B cell (primary cell): ENCODE measurements around the gene OGG1. TPM values are rescaled to one million over a fixed set of nuclear protein-coding genes. Genes with fewer than 3 reads are reported as not detected.

Experiments used
- ATAC-seq: fragments of 200-7000 bp; cut with Tn5 transposase; one replicate; pipeline ENCODE4 v1.10.0; 2021; ENCODE audit warnings: low read depth, mild to moderate bottlenecking, moderate number of reproducible peaks, moderate library complexity
- CTCF ChIA-PET: fragments of 350-600 bp; sonication (Branson Sonifier 250); formaldehyde crosslinking; loops from one replicate; lab custom pipeline; 2021; ENCODE audit warnings: antibody characterized with exemption, inconsistent platforms; lab: Charles Lee
- POLR2A ChIA-PET: fragments of 350-600 bp; sonication (Branson Sonifier 250); formaldehyde crosslinking; loops from one replicate; lab custom pipeline; 2021; ENCODE audit warnings: antibody characterized with exemption; lab: Charles Lee
- DNase-seq: peaks from one replicate; pipeline ENCODE4 v3.0.0; 2013
- H2AFZ ChIP-seq: 2 replicates; pipeline ENCODE4 v1.6.1; 2012; ENCODE audit warnings: mild to moderate bottlenecking, low read depth, low read length; ENCODE audit not compliant: insufficient read depth, poor library complexity, severe bottlenecking
- H3K27ac ChIP-seq, 2 donors: 1 replicate in 1 of 2; 2 replicates in 1 of 2; pipeline ENCODE4 v1.5.1; 2012 to 2013; ENCODE audit warnings: low read length in 2 of 2, mild to moderate bottlenecking in 2 of 2, moderate library complexity in 1 of 2
- H3K27me3 ChIP-seq, 4 experiments: fragments of 200-600 bp in 1 of 4; sonication (generic) in 1 of 4; replicated peaks in 1 of 4; 1 replicate in 2 of 4; 2 replicates in 2 of 4; pipeline versions ENCODE4 v1.6.1 to v1.7.0; 2013 to 2016; ENCODE audit warnings: low read length in 3 of 4, mild to moderate bottlenecking in 2 of 4, mixed read lengths in 1 of 4, moderate library complexity in 1 of 4; ENCODE audit not compliant: insufficient read depth in 4 of 4, control insufficient read depth in 3 of 4; ENCODE audit errors: control extremely low read depth in 1 of 4
- H3K36me3 ChIP-seq, 2 experiments: replicated peaks in 1 of 2; 1 replicate in 1 of 2; 2 replicates in 1 of 2; pipeline versions ENCODE4 v1.6.1 to v1.7.1; 2013; ENCODE audit warnings: low read length in 1 of 2; ENCODE audit not compliant: insufficient read depth in 2 of 2, control insufficient read depth in 1 of 2; ENCODE audit errors: control extremely low read depth in 1 of 2, extremely low read depth in 1 of 2
- H3K4me1 ChIP-seq, 2 donors: fragments of 200-600 bp in 1 of 2; sonication (generic) in 1 of 2; 1 replicate in 1 of 2; 2 replicates in 1 of 2; pipeline versions ENCODE4 v1.5.1 to v1.6.1; 2013 to 2017; ENCODE audit warnings: low read length in 2 of 2; ENCODE audit not compliant: control insufficient read depth in 2 of 2, insufficient read depth in 2 of 2
- H3K4me2 ChIP-seq: replicated peaks from 2 replicates; pipeline ENCODE3; 2012; ENCODE audit warnings: mild to moderate bottlenecking, low read depth, low read length; ENCODE audit not compliant: poor library complexity, severe bottlenecking
- H3K4me3 ChIP-seq, 5 experiments: fragments of 200-600 bp in 1 of 5; sonication (generic) in 1 of 5; 1 replicate in 3 of 5; 2 replicates in 2 of 5; pipeline versions ENCODE4 v1.5.1 to v1.7.0; 2011 to 2016; ENCODE audit warnings: low read length in 4 of 5, mild to moderate bottlenecking in 4 of 5, low read depth in 2 of 5, control low read depth in 1 of 5, moderate library complexity in 1 of 5; ENCODE audit not compliant: insufficient read depth in 1 of 5; ENCODE audit errors: control extremely low read depth in 1 of 5, extremely low read depth in 1 of 5
- H3K79me2 ChIP-seq: fragments of 200-600 bp; sonication (generic); one replicate; pipeline ENCODE4 v1.6.0; 2016; ENCODE audit warnings: low read length; ENCODE audit not compliant: control insufficient read depth, insufficient read depth
- H3K9ac ChIP-seq: fragments of 200-600 bp; sonication (generic); 2 replicates; pipeline ENCODE4 v1.6.1; 2017; ENCODE audit warnings: mild to moderate bottlenecking, low read length, moderate library complexity
- H3K9me3 ChIP-seq, 3 donors: one replicate each; pipeline versions ENCODE4 v1.6.1 to v1.7.1; 2013; ENCODE audit warnings: low read length in 2 of 3; ENCODE audit not compliant: control insufficient read depth in 2 of 3, insufficient read depth in 1 of 3; ENCODE audit errors: control extremely low read depth in 1 of 3
- H4K20me1 ChIP-seq: 2 replicates; pipeline ENCODE4 v1.6.0; 2012; ENCODE audit warnings: mild to moderate bottlenecking, low read length; ENCODE audit not compliant: insufficient read depth, control insufficient read depth, poor library complexity, severe bottlenecking
- H3K27ac Mint-ChIP-seq: one replicate; pipeline ENCODE4 v1.8.0; 2021; ENCODE audit warnings: mixed read lengths
- H3K27me3 Mint-ChIP-seq: one replicate; pipeline ENCODE4 v1.8.0; 2021; ENCODE audit warnings: mixed read lengths
- H3K4me1 Mint-ChIP-seq: one replicate; pipeline ENCODE4 v1.8.0; 2021; ENCODE audit warnings: mixed read lengths
- H3K4me3 Mint-ChIP-seq: one replicate; pipeline ENCODE4 v1.8.0; 2021; ENCODE audit warnings: mixed read lengths
- H3K9me3 Mint-ChIP-seq: one replicate; pipeline ENCODE4 v1.8.0; 2022; ENCODE audit warnings: mixed read lengths; ENCODE audit not compliant: insufficient read depth
- CTCF ChIP-seq: fragments of 200-600 bp; IDR thresholded peaks from one replicate; pipeline ENCODE4 v1.8.0; 2022; ENCODE audit warnings: antibody characterized with exemption, mild to moderate bottlenecking
- EZH2 ChIP-seq: IDR thresholded peaks from 2 replicates; pipeline ENCODE4 v1.6.1; 2012; ENCODE audit warnings: borderline replicate concordance, low read depth, mild to moderate bottlenecking, moderate library complexity, low read length; ENCODE audit not compliant: insufficient read depth, poor library complexity, severe bottlenecking
- WGBS: methylation state at CpG from one replicate; pipeline ENCODE4 v1.1.5; 2013; ENCODE audit warnings: missing lambda C conversion rate; ENCODE audit not compliant: insufficient coverage; 5-methylcytosine and 5-hydroxymethylcytosine counted together
- intact Hi-C: fragments of 100-400 bp; cut with micrococcal nuclease; formaldehyde crosslinking; loops from one replicate; pipeline ENCODE4 v1.10.0; 2022
- polyA plus RNA-seq: library from polyadenylated mRNA; depleted of rRNA; stranded (reverse); fragments of >200 nt; gene quantifications from 2 replicates; pipeline ENCODE4 v1.2.3, GENCODE V29; 2012
- total RNA-seq, 2 donors: library from RNA; stranded (reverse); fragments of 120-200 nt in 1 of 2; gene quantifications; 1 replicate in 1 of 2; 2 replicates in 1 of 2; pipeline versions ENCODE4 v1.2.3 to v1.2.4, GENCODE V29; 2013 to 2022

Gene OGG1
- total and polyA plus RNA-seq, 2 donors (not counting 1 experiment from before 2014, with no cell fraction given): 45.6 to 81.6 TPM

- 88% methylated on average over 5 of the region's 5 CpGs for WGBS
- Histone ChIP-seq H3K79me2 (no peaks in the 10 kb centered on the region), H3K9me3 (no peaks in the 10 kb centered on the region), H3K4me2 (peak overlapping the region; percentile 91), H3K27me3 (peaks cover 0 to 12% (median 2%) of the 10 kb centered on the region in 4 experiments), H3K4me1 (peaks cover 17 to 18% of the 10 kb centered on the region in 2 donors), H2AFZ (peak overlapping the region; percentile 69), H3K4me3 (no peak overlapping the region), H3K36me3 (peaks cover 0 to 2% of the 10 kb centered on the region in 2 experiments), H3K9ac (peak overlapping the region; percentile 65), H3K27ac (no peak overlapping the region), H4K20me1 (no peaks in the 10 kb centered on the region)
- POLR2A ChIA-PET: interaction anchor here (1.7 kb wide), 1 partner anchor 18 kb away, joined by 7 read pairs; no protein-coding TSS in a partner anchor
- peaks cover 5% of the 10 kb centered on the region for H3K27me3 Mint-ChIP-seq
- DNase-seq: no peak
- intact Hi-C loops: loop anchor here (1.0 kb wide), 1 partner anchor 40 kb away; no protein-coding TSS in a partner anchor
- CTCF ChIA-PET: interaction anchor here (1.1 kb wide), 1 partner anchor 13 kb away, joined by 3 read pairs; no protein-coding TSS in a partner anchor
- H3K4me3 Mint-ChIP-seq: peak overlapping the region; percentile 38
- TF ChIP-seq EZH2: no peak
- no peak for TF ChIP-seq CTCF
- H3K4me1 Mint-ChIP-seq: peaks cover 21% of the 10 kb centered on the region
- no peak for ATAC-seq
- H3K9me3 Mint-ChIP-seq: no peaks in the 10 kb centered on the region
- H3K27ac Mint-ChIP-seq: no peak overlapping the region
These were observed 19.3 kb downstream of the OGG1 start for GRCh38 chr3:9769012-9769411.
